Right ventricle myocardium superior (tissue), 1 donor: Measurements from ENCODE around the gene SHISAL1. TPM values are rescaled to one million over a fixed set of nuclear protein-coding genes. Genes with fewer than 3 reads are reported as not detected.

ENCODE experiments used
- ATAC-seq: fragments of 200-7000 bp; cut with Tn5 transposase; one replicate; pipeline ENCODE4 v1.9.1; 2020; ENCODE audit warnings: mild to moderate bottlenecking; ENCODE audit not compliant: poor library complexity
- DNase-seq: peaks from one replicate; pipeline ENCODE4 v3.0.0-alpha.2; 2020
- intact Hi-C: fragments of 100-400 bp; cut with DNase I; formaldehyde crosslinking; loops from one replicate; pipeline ENCODE4 v1.11.2; 2022
- total RNA-seq: library from RNA; stranded (reverse); fragmentation: NEBNext Ultra II Directional; extraction: Animal tissue kit (Norgen Biotek cat#: 25700); gene quantifications from one replicate; pipeline ENCODE4 v1.2.1, GENCODE V29; 2021
- donor health status: DM: no; HTN: yes; CAD: no; lungs with severe emphysema.

Gene SHISAL1
- total RNA-seq, 1 donor from 2014 or later, result 1.3 TPM

DNA sequence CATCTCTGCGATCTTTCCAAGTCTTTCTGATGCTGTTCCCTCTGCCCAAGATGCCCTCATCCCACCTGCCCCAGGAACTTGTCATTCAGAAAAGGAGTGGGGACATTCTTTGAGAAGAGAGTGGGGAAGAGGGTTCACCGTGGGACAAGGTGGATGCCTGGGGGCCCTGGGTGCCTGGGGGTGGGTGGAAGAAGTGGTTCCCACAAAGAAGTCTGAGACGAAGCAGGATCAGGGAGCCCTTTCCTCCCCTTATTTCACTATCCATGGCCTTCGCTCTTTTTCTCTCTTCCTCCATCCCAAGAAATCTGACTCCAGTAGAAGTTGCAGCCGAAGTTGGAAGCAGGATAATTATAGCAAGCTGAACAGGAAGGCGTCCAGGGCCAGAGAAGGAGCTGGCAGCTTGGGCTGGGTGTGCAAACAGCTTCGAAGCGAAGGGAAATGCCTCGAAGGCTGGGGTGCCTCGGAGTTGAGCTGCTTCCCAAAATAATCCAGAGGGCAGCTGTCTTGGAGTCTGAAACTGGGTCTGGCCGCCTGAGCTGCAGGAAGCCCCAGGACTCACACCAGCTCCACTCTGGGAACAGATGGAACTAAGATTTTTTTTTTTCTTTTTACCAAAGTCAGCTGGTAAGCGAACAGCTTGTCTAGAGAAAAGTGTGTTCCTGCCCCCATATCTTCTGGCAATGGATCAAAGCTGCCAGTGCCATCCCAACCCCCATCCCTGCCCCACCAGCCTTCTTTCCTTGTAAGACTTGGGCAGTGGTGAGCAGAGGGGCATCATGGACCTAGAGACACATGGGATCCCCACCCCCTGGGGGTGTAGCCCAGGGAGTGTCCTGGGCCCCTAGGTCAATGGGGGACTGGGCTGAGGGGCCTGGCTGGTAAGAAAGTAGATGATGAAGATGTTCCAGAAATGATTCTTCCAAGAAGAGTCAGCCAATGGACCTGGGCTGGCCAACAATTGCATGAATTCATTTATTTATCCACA lies 100.5 kb downstream of the SHISAL1 start:
- intact Hi-C loops, result no loop called here
- DNase-seq (no peak), ATAC-seq (no peak)

DNA sequence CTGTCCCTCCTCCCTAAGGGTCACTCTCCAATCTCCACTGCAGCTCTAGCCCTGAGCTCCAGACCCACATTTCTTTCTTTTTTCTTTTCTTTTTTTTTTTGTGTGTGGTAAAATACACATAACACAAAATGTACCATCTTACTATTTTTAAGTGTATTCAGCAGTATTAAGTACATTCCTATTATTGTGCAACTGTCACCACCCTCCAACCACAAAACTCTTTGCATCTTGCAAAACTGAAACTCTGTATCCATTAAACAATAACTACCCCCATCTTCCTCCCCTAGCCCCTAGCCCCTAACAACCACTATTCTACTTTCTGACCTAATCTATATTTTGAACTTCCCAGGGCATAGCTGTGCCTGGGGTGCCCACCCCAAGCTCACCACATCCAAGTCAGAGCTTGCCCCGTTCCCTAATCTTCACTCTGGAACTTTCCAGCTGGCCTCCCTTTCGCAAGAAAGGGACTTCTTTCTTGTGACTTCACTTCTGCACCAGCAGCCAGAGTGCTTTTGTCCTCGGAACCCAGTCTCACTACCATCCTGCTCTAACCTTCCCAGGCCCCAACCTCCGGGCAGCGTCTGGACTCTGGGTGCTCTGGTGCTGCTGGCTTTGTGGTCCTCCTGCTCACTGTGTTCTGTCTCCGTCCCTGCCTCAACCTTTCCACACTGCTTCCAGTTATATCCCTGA lies 101.3 kb downstream of the SHISAL1 start:
- intact Hi-C loops, result no loop called here
- ATAC-seq (no peak), DNase-seq (no peak)

DNA sequence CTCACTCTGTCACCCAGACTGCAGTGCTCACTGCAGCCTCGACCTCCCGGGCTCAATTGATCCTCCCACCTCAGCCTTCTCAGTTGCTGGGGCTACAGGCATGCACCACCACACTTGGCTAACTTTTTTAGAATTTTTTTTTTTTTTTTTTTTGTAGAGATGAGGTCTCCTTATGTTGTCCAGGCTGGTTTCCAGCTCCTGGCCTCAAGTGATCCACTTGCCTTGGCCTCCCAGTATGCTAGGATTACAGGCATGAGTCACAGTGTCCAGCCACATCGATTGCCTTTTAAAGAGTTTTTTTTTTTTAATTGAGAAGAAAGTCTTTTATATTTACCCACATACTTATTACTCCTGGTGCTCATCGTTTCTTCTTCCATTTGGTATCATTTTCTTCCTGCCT lies 102.0 kb downstream of the SHISAL1 start:
- intact Hi-C loops, result no loop called here
- no peak for DNase-seq
- no peak for ATAC-seq

DNA sequence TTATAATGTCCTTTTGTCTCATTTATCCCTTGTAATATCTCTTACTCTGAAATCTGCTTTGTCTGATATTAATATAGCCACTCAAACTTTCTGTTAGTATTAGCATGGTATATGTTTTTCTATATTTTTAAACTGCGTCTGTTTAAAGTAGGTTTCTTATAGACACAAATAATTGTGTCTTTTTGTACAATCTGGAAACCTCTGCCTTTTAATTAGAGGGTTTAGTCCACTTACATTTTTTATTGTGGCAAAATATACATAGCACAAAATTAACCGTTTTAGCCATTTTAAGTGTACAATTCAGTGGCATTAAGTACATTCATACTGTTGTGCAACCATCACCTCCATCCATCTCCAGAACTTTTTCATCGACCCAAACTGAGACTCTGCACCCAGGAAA lies 103.4 kb downstream of the SHISAL1 start:
- intact Hi-C loops, result no loop called here
- no peak for ATAC-seq

DNA sequence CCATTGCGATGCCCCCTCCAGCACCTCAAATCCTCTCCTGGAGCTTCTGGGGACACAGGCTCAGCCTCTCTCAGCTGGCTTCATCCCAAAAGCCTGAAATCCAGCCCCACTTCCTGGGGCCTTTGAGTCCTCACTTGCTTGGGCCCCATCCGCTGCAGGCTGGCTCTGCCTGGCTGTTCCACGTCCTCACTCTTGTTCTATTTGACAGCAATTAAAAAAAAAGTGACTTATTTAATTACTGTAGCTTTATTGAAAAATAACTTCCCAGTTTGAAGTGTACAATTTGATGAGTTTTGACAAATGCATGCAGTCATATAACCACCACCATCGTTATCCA lies 104.8 kb downstream of the SHISAL1 start:
- ATAC-seq (no peak), DNase-seq (no peak)
- intact Hi-C loops, result no loop called here

More for the DNA sequence above, 103.4 kb downstream of the SHISAL1 start:
- DNase-seq, result no peak

DNA sequence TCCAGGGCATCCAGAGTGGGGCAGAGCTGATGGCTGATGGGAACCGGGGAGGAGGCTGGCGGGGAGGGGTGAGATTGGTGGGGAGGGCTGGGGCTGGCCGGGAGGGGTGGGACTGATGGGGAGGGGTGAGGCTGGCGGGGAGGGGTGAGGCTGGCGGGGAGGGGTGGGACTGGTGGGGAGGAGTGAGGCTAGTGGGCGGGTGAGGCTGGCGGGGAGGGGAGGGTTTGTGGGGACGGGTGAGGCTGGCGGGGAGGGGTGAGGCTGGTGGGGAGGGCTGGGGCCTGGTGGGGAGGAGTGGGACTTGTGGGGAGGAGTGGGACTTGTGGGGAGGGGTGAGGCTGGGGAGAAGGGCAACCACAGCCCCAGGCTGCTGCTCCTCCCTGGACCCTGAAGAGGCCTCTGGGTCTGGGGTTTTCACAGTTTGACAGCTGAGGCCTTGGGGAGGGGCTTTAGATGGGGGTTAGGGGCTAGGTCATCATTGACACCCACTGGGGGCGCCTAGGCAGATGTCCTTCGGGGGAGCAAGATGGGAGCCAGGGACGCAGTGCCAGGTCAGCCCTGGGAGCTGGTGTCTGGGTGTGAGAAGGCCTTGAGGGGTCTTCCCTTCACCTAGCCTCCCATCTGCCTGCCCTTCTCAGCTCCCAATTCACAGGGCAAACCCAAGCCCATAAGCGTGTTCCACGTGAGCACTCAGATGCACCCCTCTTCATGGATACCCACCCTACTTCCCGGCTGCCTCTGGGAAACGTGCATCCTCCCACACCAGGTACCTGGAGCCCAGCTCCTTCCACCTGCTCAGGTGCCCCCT lies 105.4 kb downstream of the SHISAL1 start:
- ATAC-seq (no peak), DNase-seq (no peak)
- intact Hi-C loops, result no loop called here

DNA sequence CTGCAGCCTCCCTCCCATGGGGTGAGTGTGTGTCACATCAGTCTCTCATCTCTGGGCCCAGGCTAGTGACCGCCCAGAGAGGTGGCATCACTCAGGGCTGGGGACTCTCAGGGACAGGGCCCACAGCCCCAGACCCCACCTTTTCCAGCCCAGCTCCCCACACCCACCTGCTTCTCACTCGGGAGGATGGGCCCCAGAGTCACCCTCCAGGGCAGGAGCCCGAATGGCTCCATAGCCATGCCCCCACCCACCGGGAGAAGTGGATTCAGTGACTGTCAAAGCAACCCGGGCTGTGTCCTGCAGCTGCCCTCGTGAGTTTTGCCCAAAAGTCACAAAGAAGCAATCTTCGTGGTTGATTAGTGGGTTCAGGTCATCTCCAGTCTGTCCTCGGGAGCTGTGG lies 106.1 kb downstream of the SHISAL1 start:
- intact Hi-C loops, result no loop called here

DNA sequence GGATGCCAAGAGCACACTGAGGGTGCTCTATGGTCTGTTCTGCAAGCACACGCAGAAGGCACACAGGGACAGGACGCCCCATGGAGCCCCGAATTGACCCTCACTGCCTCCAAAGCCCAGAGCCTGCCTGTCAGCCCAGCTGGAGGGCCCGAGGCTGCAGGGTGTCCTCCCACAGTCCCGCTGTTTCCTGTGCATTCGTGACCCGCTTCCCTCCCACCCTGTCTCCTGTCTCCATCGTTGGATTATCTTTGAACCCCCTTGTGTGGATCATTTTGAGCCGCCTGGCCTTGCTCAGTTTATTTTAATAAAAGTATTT lies 106.5 kb downstream of the SHISAL1 start:
- DNase-seq (no peak), ATAC-seq (no peak)
- intact Hi-C loops, result no loop called here

More for the DNA sequence above, 106.1 kb downstream of the SHISAL1 start:
- ATAC-seq (no peak), DNase-seq (no peak)

DNA sequence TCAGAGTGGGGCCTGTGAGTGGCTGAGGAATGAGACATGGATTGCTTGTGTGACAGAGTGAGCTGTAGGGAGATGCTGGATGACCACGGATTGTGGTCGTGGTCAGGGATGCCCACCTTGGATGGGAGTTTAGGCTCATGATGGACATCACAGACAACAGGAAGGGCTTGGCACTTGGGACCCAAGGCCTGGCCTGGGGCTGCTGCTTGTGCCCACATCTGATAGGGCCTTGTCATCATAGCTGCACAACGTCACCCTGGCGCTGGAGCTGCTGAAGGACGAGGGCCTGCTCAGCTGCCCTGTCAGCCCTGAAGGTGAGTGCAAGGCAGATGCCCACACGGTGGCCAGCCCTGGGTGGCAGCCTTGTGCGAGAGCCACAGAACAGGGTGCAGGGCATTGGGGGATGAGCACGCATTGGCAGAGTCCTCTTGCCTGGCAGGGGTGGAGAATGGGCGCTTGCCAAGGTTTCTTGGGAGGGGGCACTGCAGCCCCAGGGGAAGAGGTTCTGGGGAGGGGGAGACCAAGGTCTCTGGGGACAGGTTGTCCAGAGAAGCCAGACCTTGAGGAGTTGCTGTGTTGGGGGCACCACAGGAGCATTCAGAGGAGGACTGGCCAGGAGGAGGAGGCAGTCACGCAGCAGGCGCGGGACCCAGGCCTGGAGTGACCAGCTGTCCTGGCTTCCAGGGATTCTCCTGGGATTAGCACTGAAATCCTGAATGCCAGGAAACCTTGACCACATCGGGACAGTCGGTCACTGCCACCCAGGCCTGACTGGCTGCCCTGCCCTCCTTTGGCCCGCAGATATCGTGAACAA lies 107.0 kb downstream of the SHISAL1 start:
- ATAC-seq (no peak), DNase-seq (no peak)
- intact Hi-C loops, result no loop called here

DNA sequence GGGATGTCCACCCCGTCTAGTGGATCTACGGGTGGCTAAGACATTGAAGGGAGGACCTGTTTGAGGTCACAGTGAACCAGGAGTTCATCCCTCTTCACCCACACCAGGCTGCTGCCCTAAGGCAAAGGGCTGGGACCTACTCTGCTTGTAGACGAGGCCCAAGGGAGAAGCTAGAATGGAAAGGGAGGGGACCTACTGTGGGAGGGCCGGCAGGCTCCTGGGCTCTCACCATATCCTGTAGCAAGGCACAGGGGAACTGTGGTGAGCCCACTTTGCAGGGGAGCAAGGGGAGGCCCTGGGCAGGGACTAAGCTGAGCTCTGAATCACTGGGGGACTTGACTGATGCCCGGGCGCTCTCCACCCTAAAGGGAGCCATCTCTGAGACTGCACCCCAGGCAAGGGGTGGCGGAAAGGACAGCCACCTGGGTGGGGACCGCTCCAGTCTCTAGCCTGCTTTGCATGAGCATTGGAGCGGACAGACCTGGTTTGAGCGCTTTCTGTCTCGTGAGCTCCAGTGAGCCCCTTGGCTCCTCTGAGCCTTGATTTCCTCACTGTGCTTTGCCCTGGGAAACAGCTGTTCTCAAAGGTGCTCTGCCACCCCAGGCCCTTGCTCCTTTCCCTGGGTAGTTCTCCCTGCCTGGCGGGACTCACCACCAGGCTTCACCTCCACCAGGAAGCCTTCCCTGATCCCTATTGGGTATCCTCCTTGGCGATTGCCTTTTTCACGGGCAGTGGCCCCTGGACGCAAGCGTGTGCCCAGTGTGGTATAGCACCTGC lies 107.8 kb downstream of the SHISAL1 start:
- ATAC-seq, result no peak
- intact Hi-C loops, result no loop called here
- no peak for DNase-seq

DNA sequence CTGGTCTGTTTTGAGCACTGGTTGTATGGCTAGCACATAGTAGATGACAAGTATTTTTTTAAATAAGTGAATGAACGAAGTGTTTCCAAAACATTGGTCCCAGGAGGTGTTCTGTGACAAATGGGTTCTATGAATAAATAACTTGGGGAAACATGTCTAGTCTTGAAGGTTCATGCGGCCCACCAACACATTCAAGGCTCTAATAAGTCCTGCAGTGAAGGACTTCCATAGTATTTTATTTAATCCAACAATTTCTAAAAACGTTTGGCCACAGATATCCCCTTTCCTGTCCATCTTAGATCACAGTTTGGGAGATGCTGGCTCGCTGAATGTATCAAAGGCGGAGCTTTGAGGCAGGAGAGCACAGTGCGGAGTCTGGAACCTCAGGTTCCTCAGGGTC lies 109.5 kb downstream of the SHISAL1 start:
- intact Hi-C loops, result no loop called here

DNA sequence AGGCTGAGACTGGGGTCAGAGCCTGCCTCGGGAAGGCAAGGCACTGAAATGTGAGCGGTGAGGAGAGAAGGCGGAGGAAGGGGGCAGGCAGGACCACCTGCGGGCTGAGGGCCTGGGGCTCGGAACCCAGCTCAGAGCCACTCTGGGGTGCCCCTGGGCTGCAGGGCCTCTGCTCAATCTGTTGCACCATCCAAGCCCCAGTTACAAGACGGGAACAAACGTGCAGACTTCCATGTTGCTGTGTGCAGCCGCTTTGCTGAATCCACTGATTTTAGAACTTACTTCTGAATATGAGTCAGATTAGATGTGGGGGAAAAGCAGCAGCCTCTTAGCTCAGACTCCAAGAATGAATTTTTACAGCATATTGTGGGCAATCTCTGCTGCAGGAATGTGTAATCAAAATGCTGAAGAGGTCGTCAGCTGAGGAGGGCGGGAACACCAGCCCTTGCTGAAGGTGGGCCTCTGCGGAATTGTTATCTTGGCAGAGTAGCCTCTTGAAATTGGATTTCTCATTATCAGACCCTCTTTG lies 110.4 kb downstream of the SHISAL1 start:
- ATAC-seq (no peak), DNase-seq (no peak)
- intact Hi-C loops, result no loop called here

More for the DNA sequence above, 109.5 kb downstream of the SHISAL1 start:
- ATAC-seq (no peak), DNase-seq (no peak)

DNA sequence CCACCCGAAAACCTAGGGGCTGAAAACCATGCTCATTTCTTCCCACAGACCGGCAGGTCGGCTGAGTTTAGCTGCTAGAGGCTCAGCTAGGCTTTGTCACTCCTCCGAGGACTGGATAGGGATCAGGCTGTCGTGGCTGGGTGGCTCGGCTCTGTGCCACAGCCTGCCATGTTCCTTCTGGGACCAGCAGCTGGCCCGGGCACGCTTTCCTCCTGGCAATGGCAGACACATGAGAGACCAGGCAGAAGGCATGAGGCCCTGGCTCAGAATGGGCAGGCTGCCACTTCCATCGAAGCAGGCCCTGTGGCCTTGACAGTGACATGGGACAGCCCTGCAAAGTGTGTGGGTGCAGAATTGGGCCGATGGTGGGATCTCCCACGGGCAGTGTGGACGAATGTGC lies 111.1 kb downstream of the SHISAL1 start:
- peak; percentile 67 for ATAC-seq
- peak; percentile 63 for DNase-seq
- intact Hi-C loops, result no loop called here

DNA sequence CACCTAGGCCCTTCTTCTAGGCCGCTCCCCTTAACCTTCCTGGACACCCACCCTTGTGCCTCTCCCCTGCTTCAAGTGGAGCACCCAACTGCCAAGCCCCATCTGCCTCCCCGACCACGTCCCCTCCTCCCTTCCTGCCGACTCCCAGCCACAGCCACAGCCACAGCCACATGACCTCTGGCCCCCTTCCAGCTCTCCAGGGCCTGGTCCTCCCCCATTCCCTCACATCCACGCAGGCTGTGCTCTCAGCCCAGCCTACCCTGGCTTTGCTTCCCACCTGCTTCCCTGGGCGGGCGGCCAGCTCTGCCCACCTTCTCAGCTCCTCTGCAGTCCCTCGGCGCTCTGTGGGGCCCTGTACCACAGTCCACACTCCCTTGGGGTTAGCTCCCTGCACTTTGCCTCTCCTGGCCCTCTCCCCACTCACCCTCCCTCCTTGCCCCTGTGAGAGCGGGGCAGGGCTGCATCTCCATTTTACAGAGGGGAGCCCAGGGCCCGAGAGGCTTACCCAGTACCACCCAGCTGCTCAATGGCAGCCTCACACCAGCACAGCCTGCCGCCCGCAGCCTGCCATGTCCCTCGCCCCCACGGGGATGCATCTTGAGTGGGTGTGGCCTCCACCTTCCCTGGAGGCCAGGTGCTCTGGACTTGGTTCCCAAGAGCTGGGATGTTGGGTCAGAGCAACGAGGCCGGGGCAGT lies 111.7 kb downstream of the SHISAL1 start:
- intact Hi-C loops, result no loop called here
- ATAC-seq (peak; percentile 26), DNase-seq (no peak)

DNA sequence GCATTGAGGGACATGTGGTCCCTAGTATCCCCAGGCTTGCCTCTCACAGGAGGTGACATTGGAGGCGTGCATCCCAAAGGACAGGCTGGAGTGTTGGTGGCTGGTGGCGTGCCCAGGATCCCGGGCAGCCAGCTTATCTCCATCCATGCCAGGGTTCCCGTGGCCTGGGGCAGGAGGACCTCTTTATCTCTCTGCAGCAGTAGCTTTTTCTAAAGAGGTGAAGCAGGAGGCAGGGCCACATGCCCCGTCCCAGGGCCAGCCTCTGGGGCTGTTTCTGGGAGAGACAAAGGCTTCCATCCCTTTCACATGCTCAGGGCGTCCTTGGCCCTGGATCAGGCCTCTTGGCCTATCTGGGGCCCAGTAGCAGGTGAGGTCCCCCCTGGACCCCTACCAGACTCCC lies 112.3 kb downstream of the SHISAL1 start:
- intact Hi-C loops, result no loop called here
- DNase-seq (no peak), ATAC-seq (peak; percentile 20)

DNA sequence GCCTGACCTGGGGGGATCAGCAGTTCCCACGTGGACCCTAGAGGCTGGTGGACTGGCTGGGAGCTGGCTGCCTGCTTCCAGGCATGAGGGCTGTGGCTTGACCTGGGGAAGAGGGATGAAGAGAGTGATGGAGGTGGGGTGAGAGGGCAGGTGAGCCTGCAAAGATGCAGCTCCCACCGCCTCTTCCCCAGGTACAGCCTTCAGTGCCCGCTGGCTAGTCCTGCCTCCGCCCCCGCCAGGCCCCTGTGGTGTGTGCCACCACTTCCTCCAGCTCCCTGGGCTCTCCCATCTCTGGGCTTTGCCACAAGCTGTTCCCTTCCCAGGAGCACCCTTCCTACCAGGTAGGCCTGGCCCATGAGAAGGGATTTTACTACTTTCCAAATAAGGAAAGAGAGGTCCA lies 112.9 kb downstream of the SHISAL1 start:
- intact Hi-C loops, result no loop called here
- ATAC-seq, result no peak
- no peak for DNase-seq

DNA sequence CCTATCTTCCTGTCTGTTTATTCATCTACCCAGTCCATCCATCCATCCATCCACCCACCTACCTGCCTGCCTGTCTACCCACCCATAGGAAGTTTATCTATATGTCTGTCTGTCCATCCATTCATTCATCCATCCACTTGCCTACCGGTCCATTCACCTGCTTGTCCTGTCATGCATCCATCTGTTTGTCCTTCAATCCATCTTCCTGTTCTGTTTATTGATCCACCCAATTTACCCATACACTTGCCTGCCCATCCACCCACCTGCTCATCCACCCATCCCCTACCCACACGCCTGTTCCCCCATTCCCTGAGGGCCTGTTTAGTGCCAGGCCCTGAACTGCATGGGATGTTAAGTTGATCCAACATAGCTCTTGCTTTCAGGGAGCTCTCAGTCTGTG lies 113.6 kb downstream of the SHISAL1 start:
- intact Hi-C loops, result no loop called here
- ATAC-seq (no peak), DNase-seq (no peak)
